GM19395 (cell line): ENCODE results near the gene SELENOF.
A peak's percentile ranks its signal among the peaks of the same experiment; 100 is the strongest.
"Not testable (repeated sequence)": the region's sequence is repeated elsewhere in the genome, so short reads cannot be mapped to it uniquely, and the experiment has no call there.

Experiments used
- ATAC-seq: cut with Tn5 transposase; IDR thresholded peaks from one replicate; pipeline ENCODE4 v1.9.1; 2021; ENCODE audit warnings: mild to moderate bottlenecking, moderate library complexity; ENCODE audit not compliant: unreplicated experiment

Gene SELENOF

DNA sequence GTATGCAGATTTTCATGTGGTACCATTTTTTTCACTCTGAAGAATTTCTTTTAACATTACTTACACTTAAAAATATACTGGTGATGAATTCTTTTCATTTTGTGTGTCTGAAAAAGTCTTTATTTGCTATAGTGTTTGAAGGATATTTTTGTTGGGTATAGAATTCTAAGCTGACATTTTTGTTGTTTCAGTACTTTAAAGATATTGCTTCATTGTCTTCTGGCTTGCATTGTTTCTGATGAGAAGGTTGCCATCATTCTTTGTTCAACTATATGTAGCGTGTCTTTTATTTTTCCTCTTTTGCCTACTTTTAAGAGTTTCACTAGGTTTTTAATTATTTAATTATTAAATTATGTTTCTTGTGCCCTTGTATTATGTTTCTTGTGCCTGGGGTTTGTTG lies 8.5 kb upstream of the SELENOF start:
- ATAC-seq, result no peak

GRCh38 chr1:86916752-86917151 lies 2.8 kb upstream of the SELENOF start:
- no peak for ATAC-seq

GRCh38 chr1:86915737-86916235 lies 1.9 kb upstream of the SELENOF start:
- ATAC-seq, result no peak

GRCh38 chr1:86914998-86915736 lies 1.2 kb upstream of the SELENOF start:
- ATAC-seq, result peak; percentile 29

- ATAC-seq, result no peak
Observed at GRCh38 chr1:86914601-86914997, 673 bp upstream of the SELENOF start, which contains the start of gene HS2ST1. Gene HS2ST1, plus strand, starts transcription at chr1:86914635.

- peak; percentile 29 for ATAC-seq
Observed at GRCh38 chr1:86913399-86913895, 479 bp downstream of the SELENOF start.

GRCh38 chr1:86912281-86912900 lies 1.5 kb downstream of the SELENOF start:
- ATAC-seq, result no peak

- ATAC-seq, result no peak
Observed at GRCh38 chr1:86906419-86906818, 7.5 kb downstream of the SELENOF start.

GRCh38 chr1:86905875-86906274 lies 8.1 kb downstream of the SELENOF start:
- ATAC-seq, result no peak

- not testable (repeated sequence) for ATAC-seq
Observed at GRCh38 chr1:86899401-86899800, 14.5 kb downstream of the SELENOF start.

- ATAC-seq, result no peak
Observed at GRCh38 chr1:86888327-86888726, 25.6 kb downstream of the SELENOF start.

- peak; percentile 83 for ATAC-seq
Observed at GRCh38 chr1:86887479-86888162, 26.3 kb downstream of the SELENOF start.

GRCh38 chr1:86875722-86876121 lies 38.2 kb downstream of the SELENOF start:
- no peak for ATAC-seq

DNA sequence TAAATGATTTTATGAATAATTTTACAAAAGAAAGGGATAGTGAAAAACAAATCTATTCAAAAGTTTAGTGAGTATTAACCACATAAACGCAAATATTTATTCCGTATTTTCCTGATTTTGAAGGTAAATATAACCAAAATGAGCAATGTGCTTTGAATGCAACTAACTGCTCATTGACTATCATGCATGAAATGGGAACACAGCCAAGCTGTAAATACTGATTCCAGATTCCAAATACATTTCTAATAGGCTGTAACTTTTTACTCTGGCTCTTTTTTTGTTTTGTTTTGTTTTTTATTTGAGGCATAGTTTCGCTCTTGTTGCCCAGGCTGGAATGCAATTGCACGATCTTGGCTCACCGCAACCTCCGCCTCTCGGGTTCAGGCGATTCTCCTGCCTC lies 41.8 kb downstream of the SELENOF start:
- ATAC-seq, result no peak

DNA sequence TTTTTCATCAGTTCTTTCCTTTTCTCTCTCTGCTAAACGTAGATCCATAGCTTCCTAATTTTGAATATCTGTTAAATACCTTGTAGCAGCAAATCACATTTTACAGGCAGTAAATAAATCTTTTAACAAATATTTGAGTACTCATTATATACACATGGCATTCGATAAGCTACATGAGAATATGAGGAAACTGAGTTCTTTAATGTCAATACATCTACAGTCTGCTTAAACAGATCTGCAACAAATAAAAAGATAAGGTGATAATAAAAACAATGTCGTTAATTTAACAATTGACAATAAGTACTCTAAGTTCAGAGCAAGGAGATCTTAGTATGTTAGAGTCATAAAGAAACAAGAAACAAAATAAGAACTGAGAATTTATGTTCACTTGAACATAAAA lies 42.9 kb downstream of the SELENOF start:
- ATAC-seq, result no peak

DNA sequence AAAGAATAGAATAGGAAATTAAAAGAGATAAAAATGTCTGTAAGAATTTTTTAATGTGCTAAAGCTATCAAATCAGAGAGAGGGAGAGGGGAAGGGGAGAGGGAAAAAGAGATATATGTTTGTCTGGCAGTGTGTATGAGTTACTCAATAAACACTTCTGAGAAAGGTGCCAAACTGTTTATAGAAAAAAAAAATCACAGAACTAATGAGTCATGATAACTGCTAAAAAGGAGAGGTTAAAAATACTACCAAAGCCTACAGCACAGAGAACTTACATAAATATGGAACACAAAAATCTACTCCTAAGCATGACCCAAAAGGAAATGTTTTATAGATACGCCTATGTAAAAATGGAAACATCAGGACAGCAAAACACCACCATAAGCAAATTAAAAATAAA lies 45.4 kb downstream of the SELENOF start:
- ATAC-seq, result no peak

DNA sequence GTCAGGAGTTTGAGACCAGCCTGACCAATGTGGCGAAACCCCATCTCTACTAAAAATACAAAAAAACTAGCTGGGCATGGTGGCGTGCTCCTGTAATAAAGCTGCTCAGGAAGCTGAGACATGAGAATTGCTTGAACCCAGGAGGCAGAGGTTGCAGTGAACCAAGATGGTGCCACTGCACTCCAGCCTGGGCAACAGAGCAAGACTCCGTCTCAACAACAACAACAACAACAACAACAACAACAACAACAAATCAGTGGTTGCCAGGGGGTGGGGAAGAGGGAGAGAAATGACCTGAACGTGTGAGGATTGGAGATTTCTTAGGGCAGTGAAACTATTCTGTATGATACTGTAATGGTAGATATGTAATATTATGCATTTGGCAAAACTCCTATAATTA lies 46.6 kb downstream of the SELENOF start:
- ATAC-seq, result not testable (repeated sequence)

- ATAC-seq, result no peak
Observed at GRCh38 chr1:86866665-86867064, 47.3 kb downstream of the SELENOF start.

DNA sequence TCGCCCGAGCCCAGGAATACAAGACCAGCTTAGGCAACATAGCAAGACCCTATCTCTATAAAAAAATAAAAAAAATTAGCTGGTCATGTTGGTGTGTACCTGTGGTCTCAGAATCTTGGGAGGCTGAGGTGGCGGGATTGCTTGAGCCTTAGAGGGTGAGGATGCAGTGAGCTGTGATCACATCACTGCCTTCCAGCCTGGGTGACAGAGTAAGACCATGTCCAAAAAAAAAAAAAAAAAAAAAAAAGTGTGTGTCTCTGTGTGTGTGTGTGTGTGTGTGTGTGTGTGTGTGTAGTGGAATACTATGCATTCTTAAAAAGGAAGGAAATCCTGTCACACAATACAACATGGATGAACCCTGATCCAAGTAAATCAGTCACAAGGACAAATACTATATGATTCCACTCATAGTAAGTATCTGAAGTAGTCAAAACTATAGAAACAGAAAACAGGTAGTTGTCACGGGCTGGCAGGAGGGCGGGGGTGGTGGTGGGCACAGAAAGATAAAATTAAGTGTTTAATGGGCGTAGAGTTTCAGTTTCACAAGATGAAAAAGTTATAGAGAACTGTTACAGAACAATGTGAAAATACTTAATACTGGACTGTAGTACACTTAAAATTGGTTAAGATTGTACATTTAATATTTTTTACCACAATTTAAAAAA lies 47.8 kb downstream of the SELENOF start:
- no peak for ATAC-seq

GRCh38 chr1:86862920-86863319 lies 51.0 kb downstream of the SELENOF start:
- ATAC-seq, result no peak

DNA sequence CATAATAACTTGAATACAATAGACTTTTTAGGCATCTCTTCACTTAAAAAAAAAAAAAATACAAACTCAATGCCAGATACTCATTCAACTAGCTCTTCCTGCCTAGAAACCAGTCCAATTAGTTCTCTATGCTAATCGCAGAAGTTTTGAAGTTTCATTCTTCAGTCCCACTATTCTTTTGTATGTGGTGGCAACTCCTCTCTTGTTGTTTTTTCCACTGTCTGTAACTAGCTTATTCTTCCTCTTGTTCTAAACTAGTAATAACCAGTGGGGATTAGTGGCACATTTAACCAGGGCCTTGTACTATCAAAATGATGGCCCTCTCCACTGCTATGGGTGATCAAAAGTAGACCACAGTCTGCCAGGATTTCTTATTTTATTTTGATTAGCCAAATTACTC lies 52.5 kb downstream of the SELENOF start:
- ATAC-seq, result no peak
